Gastrocnemius medialis (tissue), 4 donors: Measurements from ENCODE around the gene ADGRV1. TPM values are rescaled to one million over a fixed set of nuclear protein-coding genes. Genes with fewer than 3 reads are reported as not detected.

Experiments used
- ATAC-seq, 2 donors: fragments of 150-250 bp; one replicate each; pipeline ENCODE4 v1.9.1; 2016
- DNase-seq, 2 donors: peaks; one replicate each; pipeline ENCODE4 v3.0.0-alpha.2; 2019
- H3K27ac ChIP-seq, 4 donors: fragments of 200-600 bp; sonication (generic); 1 replicate in 1 of 4; 2 replicates in 3 of 4; pipeline ENCODE4 v1.5.1; 2016 to 2018; ENCODE audit warnings: mild to moderate bottlenecking in 2 of 4, moderate library complexity in 1 of 4
- H3K27me3 ChIP-seq, 3 donors: fragments of 200-600 bp; sonication (generic) in 2 of 3; 1 replicate in 1 of 3; 2 replicates in 2 of 3; pipeline versions ENCODE4 v1.5.1 to v1.6.0; 2016 to 2019; ENCODE audit warnings: mild to moderate bottlenecking in 1 of 3, moderate library complexity in 1 of 3
- H3K36me3 ChIP-seq, 2 donors: fragments of 200-600 bp; sonication (generic) in 1 of 2; one replicate each; pipeline ENCODE4 v1.5.1; 2017 to 2018
- H3K4me1 ChIP-seq, 2 donors: fragments of 200-600 bp; sonication (generic) in 1 of 2; one replicate each; pipeline ENCODE4 v1.5.1; 2016 to 2017; ENCODE audit warnings: mild to moderate bottlenecking in 2 of 2
- H3K4me3 ChIP-seq, 4 donors: fragments of 200-600 bp; sonication (generic) in 3 of 4; 1 replicate in 1 of 4; 2 replicates in 3 of 4; pipeline ENCODE4 v1.5.1; 2016 to 2019; ENCODE audit warnings: mild to moderate bottlenecking in 2 of 4
- H3K9me3 ChIP-seq, 3 donors: fragments of 200-600 bp; sonication (generic) in 2 of 3; 1 replicate in 1 of 3; 2 replicates in 2 of 3; pipeline ENCODE4 v1.5.1; 2016 to 2019
- POLR2A ChIP-seq, 2 donors: fragments of 450-650 bp; IDR thresholded peaks; one replicate each; pipeline ENCODE4 v1.6.1; 2017; ENCODE audit warnings: antibody characterized with exemption in 2 of 2, mild to moderate bottlenecking in 2 of 2, moderate library complexity in 2 of 2
- in situ Hi-C, 4 donors: fragments of 200-750 bp; cut with MboI; loops; one replicate each; pipeline versions ENCODE4 v1.15.0 to v1.8.0; 2017; ENCODE audit warnings: low sequenced_read_pairs in 4 of 4
- intact Hi-C: fragments of 100-400 bp; cut with DNase I; formaldehyde crosslinking; loops from one replicate; pipeline ENCODE4 v1.15.1; 2023; ENCODE audit warnings: low total_unique reads
- total RNA-seq, 4 donors: library from RNA; depleted of rRNA; stranded (reverse); fragments of >200 nt; gene quantifications; one replicate each; pipeline versions ENCODE4 v1.1.0 to v1.2.3, GENCODE V29; 2016
- TF ChIP-seq, protein P1 (sequence below), 5 experiments: fragments of 450-650 bp in 3 of 5; fragments of 200-600 bp in 2 of 5; sonication (generic) in 2 of 5; IDR thresholded peaks in 4 of 5; conservative IDR thresholded peaks in 1 of 5; 1 replicate in 4 of 5; 2 replicates in 1 of 5; pipeline ENCODE4 v1.5.1; 2016 to 2019; ENCODE audit warnings: antibody characterized with exemption in 5 of 5, mild to moderate bottlenecking in 3 of 5, moderate library complexity in 3 of 5

ADGRV1 gene
- total RNA-seq, 4 donors from 2014 or later, result 0.22 to 0.41 TPM; not detected in 2

GRCh38 chr5:91074615-91075014 is 516.0 kb downstream of the ADGRV1 start:
- in situ Hi-C loops, result loop anchor here in 2 of 4 donors (25.0 kb wide), 1 partner anchor 137 kb away; no protein-coding TSS in a partner anchor
- no peaks in the 10 kb centered on the region for H3K36me3 ChIP-seq
- no peaks in the 10 kb centered on the region for H3K27me3 ChIP-seq
- DNase-seq, result no peak
- H3K4me1 ChIP-seq, result peaks cover 12 to 14% of the 10 kb centered on the region in 2 donors
- ATAC-seq, result no peak
- intact Hi-C loops, result no loop called here
- H3K4me3 ChIP-seq, result no peak overlapping the region
- H3K27ac ChIP-seq, result no peak overlapping the region
- no peaks in the 10 kb centered on the region for H3K9me3 ChIP-seq
- TF ChIP-seq POLR2A (IDR thresholded peaks at IDR 0.05), result no peak
- TF ChIP-seq, protein P1, sequence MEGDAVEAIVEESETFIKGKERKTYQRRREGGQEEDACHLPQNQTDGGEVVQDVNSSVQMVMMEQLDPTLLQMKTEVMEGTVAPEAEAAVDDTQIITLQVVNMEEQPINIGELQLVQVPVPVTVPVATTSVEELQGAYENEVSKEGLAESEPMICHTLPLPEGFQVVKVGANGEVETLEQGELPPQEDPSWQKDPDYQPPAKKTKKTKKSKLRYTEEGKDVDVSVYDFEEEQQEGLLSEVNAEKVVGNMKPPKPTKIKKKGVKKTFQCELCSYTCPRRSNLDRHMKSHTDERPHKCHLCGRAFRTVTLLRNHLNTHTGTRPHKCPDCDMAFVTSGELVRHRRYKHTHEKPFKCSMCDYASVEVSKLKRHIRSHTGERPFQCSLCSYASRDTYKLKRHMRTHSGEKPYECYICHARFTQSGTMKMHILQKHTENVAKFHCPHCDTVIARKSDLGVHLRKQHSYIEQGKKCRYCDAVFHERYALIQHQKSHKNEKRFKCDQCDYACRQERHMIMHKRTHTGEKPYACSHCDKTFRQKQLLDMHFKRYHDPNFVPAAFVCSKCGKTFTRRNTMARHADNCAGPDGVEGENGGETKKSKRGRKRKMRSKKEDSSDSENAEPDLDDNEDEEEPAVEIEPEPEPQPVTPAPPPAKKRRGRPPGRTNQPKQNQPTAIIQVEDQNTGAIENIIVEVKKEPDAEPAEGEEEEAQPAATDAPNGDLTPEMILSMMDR (IDR thresholded peaks at IDR 0.05 in 4 of 5, conservative IDR thresholded peaks at IDR 0.05 in 1 of 5), result no peak

DNA sequence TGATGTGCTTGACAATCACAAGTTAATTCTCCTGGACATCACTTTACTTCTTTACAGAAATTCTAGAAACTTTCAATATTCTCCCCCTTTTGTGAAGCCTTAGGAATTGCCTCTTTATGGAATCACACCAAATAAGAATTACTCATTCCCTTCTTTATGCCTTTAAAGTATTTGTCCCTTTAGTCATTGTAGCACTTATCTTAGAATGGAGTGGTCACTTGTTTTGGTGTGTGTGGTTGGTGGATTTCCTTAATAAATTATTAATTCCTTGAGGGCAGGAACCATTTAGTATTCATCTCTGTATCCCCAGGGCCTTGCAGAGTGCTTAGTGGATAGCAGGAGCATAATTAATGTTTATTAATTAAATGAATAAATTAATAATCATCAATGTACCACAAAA is 517.5 kb downstream of the ADGRV1 start:
- Histone ChIP-seq H3K4me3 (no peak overlapping the region), H3K36me3 (no peaks in the 10 kb centered on the region), H3K4me1 (peaks cover 12 to 15% of the 10 kb centered on the region in 2 donors), H3K9me3 (no peaks in the 10 kb centered on the region), H3K27me3 (no peaks in the 10 kb centered on the region), H3K27ac (no peak overlapping the region)
- DNase-seq, result no peak
- no peak for TF ChIP-seq POLR2A (IDR thresholded peaks at IDR 0.05)
- TF ChIP-seq, protein P1 (IDR thresholded peaks at IDR 0.05 in 4 of 5, conservative IDR thresholded peaks at IDR 0.05 in 1 of 5), result no peak
- in situ Hi-C loops (loop anchor here in 2 of 4 donors (25.0 kb wide), 1 partner anchor 139 kb away; no protein-coding TSS in a partner anchor), intact Hi-C loops (no loop called here)
- ATAC-seq, result no peak

DNA sequence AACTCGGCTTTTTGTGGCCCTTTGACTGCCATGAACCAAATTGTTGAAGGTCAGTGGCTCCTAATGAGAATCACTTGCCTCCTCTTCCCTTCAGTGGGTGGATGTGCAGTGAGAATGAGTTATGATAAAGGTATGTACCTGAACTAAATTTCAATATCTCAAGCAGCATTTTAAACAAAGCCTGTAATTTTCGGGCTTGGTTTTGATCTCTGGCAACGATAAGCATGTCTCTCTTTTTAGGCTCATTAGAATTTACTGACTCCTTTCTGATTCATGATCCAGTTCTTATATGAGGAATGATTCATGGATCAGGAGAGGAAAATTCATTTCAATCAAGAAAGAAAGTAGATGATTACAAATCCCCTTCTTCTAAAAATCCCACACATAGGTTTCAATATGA is 519.0 kb downstream of the ADGRV1 start:
- Histone ChIP-seq H3K36me3 (no peaks in the 10 kb centered on the region), H3K9me3 (no peaks in the 10 kb centered on the region), H3K27me3 (no peaks in the 10 kb centered on the region), H3K4me1 (peaks cover 12 to 15% of the 10 kb centered on the region in 2 donors), H3K4me3 (no peak overlapping the region), H3K27ac (no peak overlapping the region)
- ATAC-seq, result no peak
- in situ Hi-C loops (loop anchor here in 2 of 4 donors (25.0 kb wide), 1 partner anchor 140 kb away; no protein-coding TSS in a partner anchor), intact Hi-C loops (no loop called here)
- no peak for DNase-seq
- no peak for TF ChIP-seq POLR2A (IDR thresholded peaks at IDR 0.05)
- TF ChIP-seq, protein P1 (IDR thresholded peaks at IDR 0.05 in 4 of 5, conservative IDR thresholded peaks at IDR 0.05 in 1 of 5), result no peak

- no peak overlapping the region for H3K4me3 ChIP-seq
- peaks cover 12 to 15% of the 10 kb centered on the region in 2 donors for H3K4me1 ChIP-seq
- peak overlapping the region in 3 of 4 donors; percentile 34 to 64 (median 58) for H3K27ac ChIP-seq
- no peaks in the 10 kb centered on the region for H3K27me3 ChIP-seq
- in situ Hi-C loops (loop anchor here in 2 of 4 donors (25.0 kb wide), 1 partner anchor 142 kb away; no protein-coding TSS in a partner anchor), intact Hi-C loops (no loop called here)
- no peaks in the 10 kb centered on the region for H3K9me3 ChIP-seq
- H3K36me3 ChIP-seq, result no peaks in the 10 kb centered on the region
- peak; percentile 76 to 93 for ATAC-seq
- TF ChIP-seq POLR2A (IDR thresholded peaks at IDR 0.05), result no peak
- TF ChIP-seq, protein P1 (IDR thresholded peaks at IDR 0.05 in 4 of 5, conservative IDR thresholded peaks at IDR 0.05 in 1 of 5), result no peak
- no peak for DNase-seq
Observed at GRCh38 chr5:91079037-91079436, 520.4 kb downstream of the ADGRV1 start.

- in situ Hi-C loops, result loop anchor here in 3 of 4 donors (10.0 to 25.0 kb wide), 2 partner anchors 152 to 155 kb away; no protein-coding TSS in a partner anchor
- H3K4me1 ChIP-seq, result no peaks in the 10 kb centered on the region
- intact Hi-C loops, result no loop called here
- no peaks in the 10 kb centered on the region for H3K9me3 ChIP-seq
- DNase-seq, result no peak
- ATAC-seq, result no peak
- no peak overlapping the region for H3K4me3 ChIP-seq
- no peaks in the 10 kb centered on the region for H3K36me3 ChIP-seq
- H3K27ac ChIP-seq, result no peak overlapping the region
- no peaks in the 10 kb centered on the region for H3K27me3 ChIP-seq
- TF ChIP-seq, protein P1 (IDR thresholded peaks at IDR 0.05 in 4 of 5, conservative IDR thresholded peaks at IDR 0.05 in 1 of 5), result no peak
- TF ChIP-seq POLR2A (IDR thresholded peaks at IDR 0.05), result no peak
Observed at GRCh38 chr5:91089758-91090157, 531.2 kb downstream of the ADGRV1 start.
